ENCODE data around the gene APCDD1.
"Not testable (repeated sequence)": the region's sequence is repeated elsewhere in the genome, so short reads cannot be mapped to it uniquely, and the experiment has no call there.

The APCDD1 gene

DNA sequence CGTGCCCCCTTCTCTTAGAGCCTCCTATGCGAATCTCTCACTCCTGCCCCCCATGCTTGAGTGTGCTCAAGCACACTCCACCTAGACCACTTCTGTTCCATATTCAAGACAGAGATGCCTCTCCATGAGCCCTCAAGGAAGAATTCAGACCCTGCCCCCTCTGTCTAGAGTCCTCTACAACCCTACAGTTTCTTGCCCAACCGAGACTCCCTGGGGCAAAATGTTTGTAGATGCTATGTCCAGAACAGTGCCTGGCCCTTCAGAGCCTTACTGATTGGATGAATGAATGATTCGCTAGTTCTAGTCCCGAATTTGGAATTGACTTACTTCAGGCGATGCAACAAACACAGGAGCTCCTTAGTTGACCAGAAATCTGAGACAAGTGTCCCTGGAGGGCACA lies 8.7 kb downstream of the APCDD1 start (continued):
- TF ChIP-seq, protein P1, sequence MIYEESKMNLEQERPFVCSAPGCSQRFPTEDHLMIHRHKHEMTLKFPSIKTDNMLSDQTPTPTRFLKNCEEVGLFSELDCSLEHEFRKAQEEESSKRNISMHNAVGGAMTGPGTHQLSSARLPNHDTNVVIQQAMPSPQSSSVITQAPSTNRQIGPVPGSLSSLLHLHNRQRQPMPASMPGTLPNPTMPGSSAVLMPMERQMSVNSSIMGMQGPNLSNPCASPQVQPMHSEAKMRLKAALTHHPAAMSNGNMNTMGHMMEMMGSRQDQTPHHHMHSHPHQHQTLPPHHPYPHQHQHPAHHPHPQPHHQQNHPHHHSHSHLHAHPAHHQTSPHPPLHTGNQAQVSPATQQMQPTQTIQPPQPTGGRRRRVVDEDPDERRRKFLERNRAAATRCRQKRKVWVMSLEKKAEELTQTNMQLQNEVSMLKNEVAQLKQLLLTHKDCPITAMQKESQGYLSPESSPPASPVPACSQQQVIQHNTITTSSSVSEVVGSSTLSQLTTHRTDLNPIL (CRISPR knock-in tag; IDR thresholded peaks at IDR 0.05; ENCODE audit: low read depth), result no peak
- TF ChIP-seq, protein P2, sequence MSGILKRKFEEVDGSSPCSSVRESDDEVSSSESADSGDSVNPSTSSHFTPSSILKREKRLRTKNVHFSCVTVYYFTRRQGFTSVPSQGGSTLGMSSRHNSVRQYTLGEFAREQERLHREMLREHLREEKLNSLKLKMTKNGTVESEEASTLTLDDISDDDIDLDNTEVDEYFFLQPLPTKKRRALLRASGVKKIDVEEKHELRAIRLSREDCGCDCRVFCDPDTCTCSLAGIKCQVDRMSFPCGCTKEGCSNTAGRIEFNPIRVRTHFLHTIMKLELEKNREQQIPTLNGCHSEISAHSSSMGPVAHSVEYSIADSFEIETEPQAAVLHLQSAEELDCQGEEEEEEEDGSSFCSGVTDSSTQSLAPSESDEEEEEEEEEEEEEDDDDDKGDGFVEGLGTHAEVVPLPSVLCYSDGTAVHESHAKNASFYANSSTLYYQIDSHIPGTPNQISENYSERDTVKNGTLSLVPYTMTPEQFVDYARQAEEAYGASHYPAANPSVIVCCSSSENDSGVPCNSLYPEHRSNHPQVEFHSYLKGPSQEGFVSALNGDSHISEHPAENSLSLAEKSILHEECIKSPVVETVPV (CRISPR knock-in tag; IDR thresholded peaks at IDR 0.05), result no peak
- no peak for TF ChIP-seq RARB (CRISPR knock-in tag; IDR thresholded peaks at IDR 0.05)
- TF ChIP-seq, protein P3, sequence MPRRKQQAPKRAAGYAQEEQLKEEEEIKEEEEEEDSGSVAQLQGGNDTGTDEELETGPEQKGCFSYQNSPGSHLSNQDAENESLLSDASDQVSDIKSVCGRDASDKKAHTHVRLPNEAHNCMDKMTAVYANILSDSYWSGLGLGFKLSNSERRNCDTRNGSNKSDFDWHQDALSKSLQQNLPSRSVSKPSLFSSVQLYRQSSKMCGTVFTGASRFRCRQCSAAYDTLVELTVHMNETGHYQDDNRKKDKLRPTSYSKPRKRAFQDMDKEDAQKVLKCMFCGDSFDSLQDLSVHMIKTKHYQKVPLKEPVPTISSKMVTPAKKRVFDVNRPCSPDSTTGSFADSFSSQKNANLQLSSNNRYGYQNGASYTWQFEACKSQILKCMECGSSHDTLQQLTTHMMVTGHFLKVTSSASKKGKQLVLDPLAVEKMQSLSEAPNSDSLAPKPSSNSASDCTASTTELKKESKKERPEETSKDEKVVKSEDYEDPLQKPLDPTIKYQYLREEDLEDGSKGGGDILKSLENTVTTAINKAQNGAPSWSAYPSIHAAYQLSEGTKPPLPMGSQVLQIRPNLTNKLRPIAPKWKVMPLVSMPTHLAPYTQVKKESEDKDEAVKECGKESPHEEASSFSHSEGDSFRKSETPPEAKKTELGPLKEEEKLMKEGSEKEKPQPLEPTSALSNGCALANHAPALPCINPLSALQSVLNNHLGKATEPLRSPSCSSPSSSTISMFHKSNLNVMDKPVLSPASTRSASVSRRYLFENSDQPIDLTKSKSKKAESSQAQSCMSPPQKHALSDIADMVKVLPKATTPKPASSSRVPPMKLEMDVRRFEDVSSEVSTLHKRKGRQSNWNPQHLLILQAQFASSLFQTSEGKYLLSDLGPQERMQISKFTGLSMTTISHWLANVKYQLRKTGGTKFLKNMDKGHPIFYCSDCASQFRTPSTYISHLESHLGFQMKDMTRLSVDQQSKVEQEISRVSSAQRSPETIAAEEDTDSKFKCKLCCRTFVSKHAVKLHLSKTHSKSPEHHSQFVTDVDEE (CRISPR knock-in tag; IDR thresholded peaks at IDR 0.05), result no peak
- TF ChIP-seq CSDC2 (CRISPR knock-in tag; IDR thresholded peaks at IDR 0.05), result no peak
- no peak for TF ChIP-seq TOX (CRISPR knock-in tag; IDR thresholded peaks at IDR 0.05; ENCODE audit: borderline replicate concordance)
- no peak for TF ChIP-seq PPARA (CRISPR knock-in tag; IDR thresholded peaks at IDR 0.05; ENCODE audit: borderline replicate concordance)
- TF ChIP-seq BACH2 (CRISPR knock-in tag; IDR thresholded peaks at IDR 0.05; ENCODE audit: borderline replicate concordance), result no peak
- TF ChIP-seq ARNTL (CRISPR knock-in tag; IDR thresholded peaks at IDR 0.05; ENCODE audit: borderline replicate concordance, low read depth), result no peak

DNA sequence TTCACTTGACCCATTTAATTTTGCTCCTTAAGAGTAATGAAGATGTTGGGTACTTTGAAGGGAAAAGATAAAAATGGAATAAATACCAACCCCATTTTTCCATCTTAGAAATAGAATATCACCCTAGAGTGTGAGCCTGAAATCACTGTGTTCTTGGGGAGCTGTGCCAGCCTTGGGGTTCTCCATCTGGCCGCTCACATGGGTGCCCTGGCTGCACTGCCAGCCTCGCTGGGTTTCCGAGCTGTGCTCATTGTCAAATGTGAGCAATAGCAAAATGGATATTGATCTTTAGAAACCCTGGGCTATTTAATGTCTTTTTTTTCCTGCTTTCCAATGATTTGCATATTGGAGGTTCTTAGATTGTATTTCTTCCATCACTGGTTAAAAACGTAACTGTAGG lies 9.3 kb downstream of the APCDD1 start:
- TF ChIP-seq ZNF70 (CRISPR knock-in tag; IDR thresholded peaks at IDR 0.05) (no peak), ZFP30 (CRISPR knock-in tag; IDR thresholded peaks at IDR 0.05) (no peak), CSDC2 (CRISPR knock-in tag; IDR thresholded peaks at IDR 0.05) (no peak), PPARA (CRISPR knock-in tag; IDR thresholded peaks at IDR 0.05; ENCODE audit: borderline replicate concordance) (no peak), SNAI2 (CRISPR knock-in tag; IDR thresholded peaks at IDR 0.05) (no peak), TCF4 (CRISPR knock-in tag; IDR thresholded peaks at IDR 0.05; ENCODE audit: borderline replicate concordance) (no peak), ZFP3 (CRISPR knock-in tag; IDR thresholded peaks at IDR 0.05) (no peak), OSR1 (CRISPR knock-in tag; IDR thresholded peaks at IDR 0.05) (no peak), ZNF565 (CRISPR knock-in tag; conservative IDR thresholded peaks at IDR 0.05; ENCODE audit: low read depth) (no peak), ISL1 (CRISPR knock-in tag; IDR thresholded peaks at IDR 0.05) (no peak)
- TF ChIP-seq, protein P3 (CRISPR knock-in tag; IDR thresholded peaks at IDR 0.05), result no peak
- TF ChIP-seq, protein P2 (CRISPR knock-in tag; IDR thresholded peaks at IDR 0.05), result no peak
- TF ChIP-seq, protein P4, sequence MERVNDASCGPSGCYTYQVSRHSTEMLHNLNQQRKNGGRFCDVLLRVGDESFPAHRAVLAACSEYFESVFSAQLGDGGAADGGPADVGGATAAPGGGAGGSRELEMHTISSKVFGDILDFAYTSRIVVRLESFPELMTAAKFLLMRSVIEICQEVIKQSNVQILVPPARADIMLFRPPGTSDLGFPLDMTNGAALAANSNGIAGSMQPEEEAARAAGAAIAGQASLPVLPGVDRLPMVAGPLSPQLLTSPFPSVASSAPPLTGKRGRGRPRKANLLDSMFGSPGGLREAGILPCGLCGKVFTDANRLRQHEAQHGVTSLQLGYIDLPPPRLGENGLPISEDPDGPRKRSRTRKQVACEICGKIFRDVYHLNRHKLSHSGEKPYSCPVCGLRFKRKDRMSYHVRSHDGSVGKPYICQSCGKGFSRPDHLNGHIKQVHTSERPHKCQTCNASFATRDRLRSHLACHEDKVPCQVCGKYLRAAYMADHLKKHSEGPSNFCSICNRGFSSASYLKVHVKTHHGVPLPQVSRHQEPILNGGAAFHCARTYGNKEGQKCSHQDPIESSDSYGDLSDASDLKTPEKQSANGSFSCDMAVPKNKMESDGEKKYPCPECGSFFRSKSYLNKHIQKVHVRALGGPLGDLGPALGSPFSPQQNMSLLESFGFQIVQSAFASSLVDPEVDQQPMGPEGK (CRISPR knock-in tag; IDR thresholded peaks at IDR 0.05; ENCODE audit: borderline replicate concordance), result no peak
- ATAC-seq, result no peak

DNA sequence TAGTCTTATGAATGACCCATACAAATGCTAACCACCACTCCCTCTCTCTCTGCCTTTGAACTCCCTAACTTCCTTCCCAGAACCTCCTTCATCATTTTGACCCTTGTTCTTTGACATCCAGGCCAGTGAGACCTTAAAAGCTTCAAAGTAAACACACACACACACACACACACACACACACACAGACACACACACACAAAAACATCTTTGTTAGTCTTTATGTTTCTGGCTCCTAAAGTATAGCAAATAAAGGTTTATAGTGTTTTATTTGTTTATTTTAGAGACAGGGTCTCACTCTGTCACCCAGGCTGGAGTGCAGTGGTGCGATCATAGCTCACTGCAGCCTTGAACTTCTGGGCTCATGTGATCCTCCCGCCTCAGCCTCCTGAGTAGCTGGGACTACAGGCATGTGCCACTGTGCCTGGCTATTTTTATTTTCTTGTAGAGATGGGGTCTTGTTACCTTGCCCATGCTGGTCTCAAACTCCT lies 9.8 kb downstream of the APCDD1 start:
- ATAC-seq, result not testable (repeated sequence)

All from SK-N-SH treated with all-trans-retinoic acid at 6 μM for 48 hours (cell line).